ENCODE results near the gene UROD. TPM values are rescaled to one million over a fixed set of nuclear protein-coding genes. Genes with fewer than 3 reads are reported as not detected.

UROD gene
- total RNA-seq, 1 experiment from 2014 or later, result 85.8 TPM

- DNase-seq (ENCODE audit: low spot score), result no peak
- intact Hi-C loops (cut with micrococcal nuclease; ENCODE audit: unreplicated experiment), result loop anchor here (10.0 kb wide), 1 partner anchor 151 kb away; no protein-coding TSS in a partner anchor
- Histone ChIP-seq H3K36me3 (ENCODE audit: insufficient read depth, low read length, poor library complexity, severe bottlenecking) (no peaks in the 10 kb centered on the region), H3K27ac (ENCODE audit: low read depth, low read length, poor library complexity, severe bottlenecking) (peak overlapping the region; percentile 48), H3K9me3 (ENCODE audit: low read depth, low read length, poor library complexity, severe bottlenecking) (no peaks in the 10 kb centered on the region), H3K4me1 (ENCODE audit: insufficient read depth, low read length, poor library complexity, severe bottlenecking) (peaks cover 5% of the 10 kb centered on the region), H3K27me3 (replicated peaks; ENCODE audit: insufficient read depth, low read depth, low read length, poor library complexity) (no peaks in the 10 kb centered on the region), H3K4me3 (ENCODE audit: low read depth, low read length, poor library complexity, severe bottlenecking) (peak overlapping the region; percentile 81)
- TF ChIP-seq CTCF (conservative IDR thresholded peaks at IDR 0.05; ENCODE audit: low read depth, low read length) (no peak), EZH2 (IDR thresholded peaks at IDR 0.05; ENCODE audit: borderline replicate concordance, low read depth, low read length, poor library complexity, severe bottlenecking) (no peak)
- CTCF ChIA-PET, result no interaction called here
- BruUV-seq (replicated peaks), result TSS peak; percentile 77
- POLR2A ChIA-PET (ENCODE audit: low non-redundant PET), result no interaction called here
Observed at GRCh38 chr1:44985747-44986359, 26.2 kb upstream of the UROD start.

GRCh38 chr1:44988531-44989156 lies 23.4 kb upstream of the UROD start:
- intact Hi-C loops (cut with micrococcal nuclease; ENCODE audit: unreplicated experiment), result loop anchor here (10.0 kb wide), 1 partner anchor 154 kb away; no protein-coding TSS in a partner anchor
- Histone ChIP-seq H3K9me3 (ENCODE audit: low read depth, low read length, poor library complexity, severe bottlenecking) (no peaks in the 10 kb centered on the region), H3K4me1 (ENCODE audit: insufficient read depth, low read length, poor library complexity, severe bottlenecking) (peaks cover 5% of the 10 kb centered on the region), H3K27me3 (replicated peaks; ENCODE audit: insufficient read depth, low read depth, low read length, poor library complexity) (no peaks in the 10 kb centered on the region), H3K4me3 (ENCODE audit: low read depth, low read length, poor library complexity, severe bottlenecking) (no peak overlapping the region), H3K36me3 (ENCODE audit: insufficient read depth, low read length, poor library complexity, severe bottlenecking) (no peaks in the 10 kb centered on the region), H3K27ac (ENCODE audit: low read depth, low read length, poor library complexity, severe bottlenecking) (no peak overlapping the region)
- BruUV-seq (replicated peaks), result no TSS peak
- ChIA-PET POLR2A (ENCODE audit: low non-redundant PET) (no interaction called here), CTCF (interaction anchor here (0.7 kb wide), 1 partner anchor 351 kb away, joined by 9 read pairs; no protein-coding TSS in a partner anchor)
- no peak for DNase-seq (ENCODE audit: low spot score)
- TF ChIP-seq CTCF (conservative IDR thresholded peaks at IDR 0.05; ENCODE audit: low read depth, low read length) (no peak), EZH2 (IDR thresholded peaks at IDR 0.05; ENCODE audit: borderline replicate concordance, low read depth, low read length, poor library complexity, severe bottlenecking) (no peak)

- BruUV-seq (replicated peaks), result no TSS peak
- no peaks in the 10 kb centered on the region for H3K27me3 ChIP-seq (replicated peaks; ENCODE audit: insufficient read depth, low read depth, low read length, poor library complexity)
- intact Hi-C loops (cut with micrococcal nuclease; ENCODE audit: unreplicated experiment), result no loop called here
- no peaks in the 10 kb centered on the region for H3K4me1 ChIP-seq (ENCODE audit: insufficient read depth, low read length, poor library complexity, severe bottlenecking)
- no peak for DNase-seq (ENCODE audit: low spot score)
- H3K9me3 ChIP-seq (ENCODE audit: low read depth, low read length, poor library complexity, severe bottlenecking), result no peaks in the 10 kb centered on the region
- TF ChIP-seq EZH2 (IDR thresholded peaks at IDR 0.05; ENCODE audit: borderline replicate concordance, low read depth, low read length, poor library complexity, severe bottlenecking) (no peak), CTCF (conservative IDR thresholded peaks at IDR 0.05; ENCODE audit: low read depth, low read length) (no peak)
- no peak overlapping the region for H3K27ac ChIP-seq (ENCODE audit: low read depth, low read length, poor library complexity, severe bottlenecking)
- ChIA-PET CTCF (no interaction called here), POLR2A (ENCODE audit: low non-redundant PET) (no interaction called here)
- no peaks in the 10 kb centered on the region for H3K36me3 ChIP-seq (ENCODE audit: insufficient read depth, low read length, poor library complexity, severe bottlenecking)
- no peak overlapping the region for H3K4me3 ChIP-seq (ENCODE audit: low read depth, low read length, poor library complexity, severe bottlenecking)
Observed at GRCh38 chr1:44994309-44994898, 17.6 kb upstream of the UROD start.

Data from A673 (cell line).